Measurements from ENCODE around the gene MPHOSPH8.

DNA sequence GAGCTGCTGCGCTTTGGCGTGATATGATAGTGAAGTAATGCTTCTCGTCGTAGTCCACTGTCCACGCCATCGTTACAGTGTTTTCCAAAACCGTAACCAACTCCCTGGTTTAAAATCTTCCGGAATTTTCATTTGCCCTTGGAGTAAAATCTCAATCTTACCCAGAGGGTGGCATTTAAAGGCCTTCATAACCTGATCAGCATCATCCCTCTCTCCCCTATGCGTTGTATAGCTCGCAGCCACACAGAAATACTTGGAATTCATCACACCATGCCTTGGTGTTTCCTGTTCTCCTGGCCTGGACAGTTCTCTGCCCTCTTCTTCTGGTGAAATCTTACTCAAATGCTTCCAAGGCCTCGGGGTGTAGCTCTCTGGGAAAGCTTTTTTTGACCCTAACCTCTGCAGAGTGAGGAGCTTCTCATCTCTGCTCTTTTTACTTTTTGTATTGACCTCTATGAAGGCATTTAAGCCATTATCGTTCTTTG lies 839 bp downstream of the MPHOSPH8 start:
- no peak for TF ChIP-seq POLR2A (IDR thresholded peaks at IDR 0.05)
- TF ChIP-seq, protein P1, sequence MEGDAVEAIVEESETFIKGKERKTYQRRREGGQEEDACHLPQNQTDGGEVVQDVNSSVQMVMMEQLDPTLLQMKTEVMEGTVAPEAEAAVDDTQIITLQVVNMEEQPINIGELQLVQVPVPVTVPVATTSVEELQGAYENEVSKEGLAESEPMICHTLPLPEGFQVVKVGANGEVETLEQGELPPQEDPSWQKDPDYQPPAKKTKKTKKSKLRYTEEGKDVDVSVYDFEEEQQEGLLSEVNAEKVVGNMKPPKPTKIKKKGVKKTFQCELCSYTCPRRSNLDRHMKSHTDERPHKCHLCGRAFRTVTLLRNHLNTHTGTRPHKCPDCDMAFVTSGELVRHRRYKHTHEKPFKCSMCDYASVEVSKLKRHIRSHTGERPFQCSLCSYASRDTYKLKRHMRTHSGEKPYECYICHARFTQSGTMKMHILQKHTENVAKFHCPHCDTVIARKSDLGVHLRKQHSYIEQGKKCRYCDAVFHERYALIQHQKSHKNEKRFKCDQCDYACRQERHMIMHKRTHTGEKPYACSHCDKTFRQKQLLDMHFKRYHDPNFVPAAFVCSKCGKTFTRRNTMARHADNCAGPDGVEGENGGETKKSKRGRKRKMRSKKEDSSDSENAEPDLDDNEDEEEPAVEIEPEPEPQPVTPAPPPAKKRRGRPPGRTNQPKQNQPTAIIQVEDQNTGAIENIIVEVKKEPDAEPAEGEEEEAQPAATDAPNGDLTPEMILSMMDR (IDR thresholded peaks at IDR 0.05 in 4 of 5, conservative IDR thresholded peaks at IDR 0.05 in 1 of 5), result no peak

Data from gastrocnemius medialis (tissue), 4 donors.